HG03103 (cell line): ENCODE data around the gene ACAA1.
"Not testable (repeated sequence)": the region's sequence is repeated elsewhere in the genome, so short reads cannot be mapped to it uniquely, and the experiment has no call there.

Experiments used
- ATAC-seq: cut with Tn5 transposase; IDR thresholded peaks from one replicate; pipeline ENCODE4 v1.9.1; 2021; ENCODE audit warnings: low read depth; ENCODE audit not compliant: unreplicated experiment

The ACAA1 gene

GRCh38 chr3:38136777-38137614 is at the start of gene ACAA1:
Gene ACAA1 (minus strand): TSS chr3:38137127. CDS start chr3:38137035, 92 bp downstream.
- peak; percentile 84 for ATAC-seq

- ATAC-seq: no peak
Observed at GRCh38 chr3:38177181-38177580, 40.3 kb upstream of the ACAA1 start.

GRCh38 chr3:38173834-38174418 is 37.0 kb upstream of the ACAA1 start:
- ATAC-seq: no peak

- ATAC-seq: no peak
Observed at GRCh38 chr3:38171622-38172021, 34.7 kb upstream of the ACAA1 start.

- ATAC-seq: no peak
Observed at GRCh38 chr3:38170722-38171121, 33.8 kb upstream of the ACAA1 start.

GRCh38 chr3:38169027-38169317 is 32.0 kb upstream of the ACAA1 start:
- ATAC-seq: no peak

GRCh38 chr3:38168151-38169026 is 31.5 kb upstream of the ACAA1 start:
- no peak for ATAC-seq

- ATAC-seq: no peak
Observed at GRCh38 chr3:38167591-38167990, 30.7 kb upstream of the ACAA1 start.

GRCh38 chr3:38165722-38166387 is 28.9 kb upstream of the ACAA1 start:
- ATAC-seq: no peak

- ATAC-seq: peak; percentile 86
Observed at GRCh38 chr3:38164952-38165721, 28.2 kb upstream of the ACAA1 start, which contains the start of gene OXSR1. Gene OXSR1 (plus strand): TSS chr3:38165537. CDS start chr3:38165877, 340 bp downstream.

- no peak for ATAC-seq
Observed at GRCh38 chr3:38164643-38164951, 27.7 kb upstream of the ACAA1 start.

- no peak for ATAC-seq
Observed at GRCh38 chr3:38163841-38164642, 27.1 kb upstream of the ACAA1 start.

- no peak for ATAC-seq
Observed at GRCh38 chr3:38163117-38163840, 26.4 kb upstream of the ACAA1 start.

- not testable (repeated sequence) for ATAC-seq
Observed at GRCh38 chr3:38160704-38161103, 23.8 kb upstream of the ACAA1 start.

- no peak for ATAC-seq
Observed at GRCh38 chr3:38158472-38158871, 21.5 kb upstream of the ACAA1 start.

GRCh38 chr3:38157595-38157994 is 20.7 kb upstream of the ACAA1 start:
- no peak for ATAC-seq

GRCh38 chr3:38157117-38157516 is 20.2 kb upstream of the ACAA1 start:
- no peak for ATAC-seq

- ATAC-seq: no peak
Observed at GRCh38 chr3:38155825-38156224, 18.9 kb upstream of the ACAA1 start.
